ENCODE measurements around the gene ARHGAP26.

GRCh38 chr5:142970440-142971030 lies 200.4 kb downstream of the ARHGAP26 start:
- no peak for TF ChIP-seq EZH2phosphoT487 (IDR thresholded peaks at IDR 0.05; ENCODE audit: unreplicated experiment)
- no peak for TF ChIP-seq CTCF (conservative IDR thresholded peaks at IDR 0.05; ENCODE audit: low read depth in 2 of 2)
- TF ChIP-seq POLR2AphosphoS5 (IDR thresholded peaks at IDR 0.05; ENCODE audit: low read depth) = no peak
- TF ChIP-seq REST (IDR thresholded peaks at IDR 0.05; ENCODE audit: unreplicated experiment) = no peak
- TF ChIP-seq EZH2 (IDR thresholded peaks at IDR 0.05; ENCODE audit: low read depth, unreplicated experiment) = no peak
- TF ChIP-seq ETS1 (IDR thresholded peaks at IDR 0.05) = no peak
- TF ChIP-seq ZNF114 (CRISPR knock-in tag; IDR thresholded peaks at IDR 0.05) = no peak
- no peak for TF ChIP-seq CREB1 (CRISPR knock-in tag; IDR thresholded peaks at IDR 0.05; ENCODE audit: low read depth)

Data from GM23338 (cell line).